ENCODE measurements around the gene OR7C1. TPM values are rescaled to one million over a fixed set of nuclear protein-coding genes. Genes with fewer than 3 reads are reported as not detected.

The OR7C1 gene
- total and polyA plus RNA-seq, 2 experiments from 2014 or later, result 0.03 TPM; not detected in 1

- TF ChIP-seq ETS1 (IDR thresholded peaks at IDR 0.05) (no peak), ZNF462 (CRISPR knock-in tag; IDR thresholded peaks at IDR 0.05) (no peak), ZNF114 (CRISPR knock-in tag; IDR thresholded peaks at IDR 0.05) (no peak), CREB1 (CRISPR knock-in tag; IDR thresholded peaks at IDR 0.05; ENCODE audit: low read depth) (no peak), ZNF331 (CRISPR knock-in tag; IDR thresholded peaks at IDR 0.05; ENCODE audit: low read depth) (no peak), EZH2 (IDR thresholded peaks at IDR 0.05; ENCODE audit: low read depth, unreplicated experiment) (no peak), STAT1 (IDR thresholded peaks at IDR 0.05; ENCODE audit: unreplicated experiment) (no peak)
Measured at GRCh38 chr19:14817052-14817451, 17.9 kb downstream of the OR7C1 start (continued).

GRCh38 chr19:14814982-14815652, 19.9 kb downstream of the OR7C1 start:
- no peak for ATAC-seq
- H3K4me3 Mint-ChIP-seq, result no peak overlapping the region
- H3K27me3 Mint-ChIP-seq (ENCODE audit: insufficient read depth, low read depth, poor library complexity), result no peaks in the 10 kb centered on the region
- Histone ChIP-seq H3K4me1 (ENCODE audit: insufficient read depth) (no peaks in the 10 kb centered on the region), H2AFZ (no peak overlapping the region), H3K4me2 (no peak overlapping the region), H3K4me3 (no peak overlapping the region), H3K79me2 (replicated peaks; ENCODE audit: insufficient read depth) (no peaks in the 10 kb centered on the region), H3K27ac (ENCODE audit: low read depth) (no peak overlapping the region), H3K36me3 (ENCODE audit: insufficient read depth) (no peaks in the 10 kb centered on the region), H4K20me1 (replicated peaks; ENCODE audit: insufficient read depth) (no peaks in the 10 kb centered on the region), H3K9me2 (ENCODE audit: insufficient read depth) (peaks cover 6% of the 10 kb centered on the region; the same call in 1 of the 2 replicates), H3K27me3 (ENCODE audit: insufficient read depth) (no peaks in the 10 kb centered on the region), H3F3A (replicated peaks; ENCODE audit: low read depth) (no peaks in the 10 kb centered on the region)
- peaks cover 79% of the 10 kb centered on the region for H3K9me3 Mint-ChIP-seq
- H3K4me1 Mint-ChIP-seq, result no peaks in the 10 kb centered on the region
- DNase-seq (ENCODE audit: low spot score), result no peak
- H3K36me3 Mint-ChIP-seq (ENCODE audit: low read depth), result 0 out of 3 replicates have a peak, but pooled peaks cover 6% of the 10 kb centered on the region
- H3K27ac Mint-ChIP-seq, result no peak overlapping the region
- TF ChIP-seq JUNB (IDR thresholded peaks at IDR 0.05; ENCODE audit: unreplicated experiment) (no peak), EZH2 (IDR thresholded peaks at IDR 0.05; ENCODE audit: low read depth, unreplicated experiment) (no peak), ZNF331 (CRISPR knock-in tag; IDR thresholded peaks at IDR 0.05; ENCODE audit: low read depth) (no peak), CTCF (conservative IDR thresholded peaks at IDR 0.05; ENCODE audit: low read depth in 2 of 2) (no peak), STAT1 (IDR thresholded peaks at IDR 0.05; ENCODE audit: unreplicated experiment) (no peak), CREB1 (CRISPR knock-in tag; IDR thresholded peaks at IDR 0.05; ENCODE audit: low read depth) (no peak), ETS1 (IDR thresholded peaks at IDR 0.05) (no peak), EZH2phosphoT487 (IDR thresholded peaks at IDR 0.05; ENCODE audit: unreplicated experiment) (no peak)

Data from GM23338 (cell line).